K562 (cell line): Measurements from ENCODE around the gene NXN.

ENCODE experiments used
- ARID3A ChIP-seq: IDR thresholded peaks from 2 replicates; pipeline ENCODE4 v1.6.1; 2012; ENCODE audit warnings: low read depth, low read length, improper control_type of control experiment, borderline replicate concordance
- ASH1L ChIP-seq: fragments of 450-650 bp; IDR thresholded peaks from 2 replicates; pipeline ENCODE4 v1.6.1; 2018; ENCODE audit warnings: borderline replicate concordance, mild to moderate bottlenecking, low read depth; ENCODE audit not compliant: partially characterized antibody
- CBFB ChIP-seq: sonication (generic); formaldehyde crosslinking; IDR thresholded peaks from 2 replicates; pipeline ENCODE4 v1.4.0; 2020; ENCODE audit warnings: mild to moderate bottlenecking, missing genetic modification reagents
- CTCF ChIP-seq, 3 experiments: IDR thresholded peaks in 2 of 3; conservative IDR thresholded peaks in 1 of 3; 2 replicates each; pipeline ENCODE4 v1.5.1; 2011 to 2012; ENCODE audit warnings: low read length in 3 of 3, mild to moderate bottlenecking in 3 of 3, control low read depth in 2 of 3, improper control_type of control experiment in 1 of 3, inconsistent platforms in 1 of 3, low read depth in 1 of 3, mixed read lengths in 1 of 3, moderate library complexity in 1 of 3; ENCODE audit not compliant: insufficient read depth in 2 of 3
- GABPA ChIP-seq: fragments of 200-800 bp; sonication (Bioruptor generic); conservative IDR thresholded peaks from 2 replicates; pipeline ENCODE4 v1.6.1; 2016; ENCODE audit warnings: low read depth, missing genetic modification characterization, missing compliant biosample characterization
- HDAC6 ChIP-seq: IDR thresholded peaks from 2 replicates; pipeline ENCODE4 v1.6.1; 2012; ENCODE audit warnings: low read depth, mild to moderate bottlenecking, control low read depth, inconsistent platforms, low read length, moderate library complexity
- JUND ChIP-seq, 2 experiments: IDR thresholded peaks; 2 replicates in 1 of 2; 3 replicates in 1 of 2; pipeline ENCODE4 v1.6.1; 2011; ENCODE audit warnings: borderline replicate concordance in 2 of 2, low read depth in 2 of 2, low read length in 2 of 2, improper control_type of control experiment in 1 of 2, missing biosample characterization in 1 of 2, missing genetic modification characterization in 1 of 2, missing genetic modification reagents in 1 of 2
- REST ChIP-seq, 2 experiments: fragments of 450-650 bp; formaldehyde crosslinking in 1 of 2; IDR thresholded peaks; 2 replicates each; pipeline versions ENCODE4 v1.4.0 to v1.6.1; 2014 to 2020; ENCODE audit warnings: mild to moderate bottlenecking in 2 of 2, borderline replicate concordance in 1 of 2, low read depth in 1 of 2
- SP1 ChIP-seq: sonication (generic); formaldehyde crosslinking; IDR thresholded peaks from 2 replicates; pipeline ENCODE4 v1.8.1; 2022; ENCODE audit warnings: mild to moderate bottlenecking, missing genetic modification reagents
- ZBTB17 ChIP-seq: fragments of 450-650 bp; formaldehyde crosslinking; IDR thresholded peaks from 2 replicates; pipeline ENCODE4 v1.4.0; 2020; ENCODE audit warnings: mild to moderate bottlenecking
- ZBTB26 ChIP-seq: fragments of 450-650 bp; formaldehyde crosslinking; IDR thresholded peaks from 2 replicates; pipeline ENCODE4 v1.4.0; 2022; ENCODE audit warnings: missing genetic modification characterization
- TF ChIP-seq, protein P1 (sequence below): sonication (generic); formaldehyde crosslinking; IDR thresholded peaks from 2 replicates; pipeline ENCODE4 v1.8.0; 2022; ENCODE audit warnings: mild to moderate bottlenecking, missing genetic modification reagents

GRCh38 chr17:914561-914960, 65.0 kb downstream of the NXN start:
- TF ChIP-seq SP1 (CRISPR knock-in tag) (no peak), REST (IDR thresholded peaks at IDR 0.05; ENCODE audit: borderline replicate concordance) (no peak), REST (CRISPR knock-in tag; IDR thresholded peaks at IDR 0.05; ENCODE audit: low read depth) (no peak), CTCF (IDR thresholded peaks at IDR 0.05 in 2 of 3, conservative IDR thresholded peaks at IDR 0.05 in 1 of 3; ENCODE audit: insufficient read depth in 2 of 3, low read depth in 1 of 3, low read length in 3 of 3) (no peak), ZBTB17 (CRISPR knock-in tag) (no peak), GABPA (tag) (no peak), JUND (IDR thresholded peaks at IDR 0.05; ENCODE audit: borderline replicate concordance, low read depth, low read length) (no peak), JUND (tag; IDR thresholded peaks at IDR 0.05; ENCODE audit: borderline replicate concordance, low read depth, low read length) (no peak), ARID3A (no peak), ZBTB26 (no peak), HDAC6 (no peak), CBFB (no peak), ASH1L (no peak)
- TF ChIP-seq, protein P1, sequence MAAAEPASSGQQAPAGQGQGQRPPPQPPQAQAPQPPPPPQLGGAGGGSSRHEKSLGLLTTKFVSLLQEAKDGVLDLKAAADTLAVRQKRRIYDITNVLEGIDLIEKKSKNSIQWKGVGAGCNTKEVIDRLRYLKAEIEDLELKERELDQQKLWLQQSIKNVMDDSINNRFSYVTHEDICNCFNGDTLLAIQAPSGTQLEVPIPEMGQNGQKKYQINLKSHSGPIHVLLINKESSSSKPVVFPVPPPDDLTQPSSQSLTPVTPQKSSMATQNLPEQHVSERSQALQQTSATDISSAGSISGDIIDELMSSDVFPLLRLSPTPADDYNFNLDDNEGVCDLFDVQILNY = no peak
